Endometrial microvascular endothelial cells (primary cell): ENCODE data around the gene FBXO31. TPM values are rescaled to one million over a fixed set of nuclear protein-coding genes. Genes with fewer than 3 reads are reported as not detected.

Experiments used
- in situ Hi-C: cut with HindIII; loops from 2 replicates; pipeline ENCODE4 v1.10.0; 2017; ENCODE audit warnings: low sequenced_read_pairs, low pct_unique_long_range_greater_than_20kb; ENCODE audit errors: inconsistent ontology term
- total RNA-seq: library from RNA; depleted of rRNA; stranded (reverse); fragments of >200 nt; gene quantifications from one replicate; pipeline ENCODE4 v1.2.3, GENCODE V29; 2015; ENCODE audit errors: inconsistent ontology term

Gene FBXO31, protein sequence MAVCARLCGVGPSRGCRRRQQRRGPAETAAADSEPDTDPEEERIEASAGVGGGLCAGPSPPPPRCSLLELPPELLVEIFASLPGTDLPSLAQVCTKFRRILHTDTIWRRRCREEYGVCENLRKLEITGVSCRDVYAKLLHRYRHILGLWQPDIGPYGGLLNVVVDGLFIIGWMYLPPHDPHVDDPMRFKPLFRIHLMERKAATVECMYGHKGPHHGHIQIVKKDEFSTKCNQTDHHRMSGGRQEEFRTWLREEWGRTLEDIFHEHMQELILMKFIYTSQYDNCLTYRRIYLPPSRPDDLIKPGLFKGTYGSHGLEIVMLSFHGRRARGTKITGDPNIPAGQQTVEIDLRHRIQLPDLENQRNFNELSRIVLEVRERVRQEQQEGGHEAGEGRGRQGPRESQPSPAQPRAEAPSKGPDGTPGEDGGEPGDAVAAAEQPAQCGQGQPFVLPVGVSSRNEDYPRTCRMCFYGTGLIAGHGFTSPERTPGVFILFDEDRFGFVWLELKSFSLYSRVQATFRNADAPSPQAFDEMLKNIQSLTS
- total RNA-seq: 25.2 TPM

DNA sequence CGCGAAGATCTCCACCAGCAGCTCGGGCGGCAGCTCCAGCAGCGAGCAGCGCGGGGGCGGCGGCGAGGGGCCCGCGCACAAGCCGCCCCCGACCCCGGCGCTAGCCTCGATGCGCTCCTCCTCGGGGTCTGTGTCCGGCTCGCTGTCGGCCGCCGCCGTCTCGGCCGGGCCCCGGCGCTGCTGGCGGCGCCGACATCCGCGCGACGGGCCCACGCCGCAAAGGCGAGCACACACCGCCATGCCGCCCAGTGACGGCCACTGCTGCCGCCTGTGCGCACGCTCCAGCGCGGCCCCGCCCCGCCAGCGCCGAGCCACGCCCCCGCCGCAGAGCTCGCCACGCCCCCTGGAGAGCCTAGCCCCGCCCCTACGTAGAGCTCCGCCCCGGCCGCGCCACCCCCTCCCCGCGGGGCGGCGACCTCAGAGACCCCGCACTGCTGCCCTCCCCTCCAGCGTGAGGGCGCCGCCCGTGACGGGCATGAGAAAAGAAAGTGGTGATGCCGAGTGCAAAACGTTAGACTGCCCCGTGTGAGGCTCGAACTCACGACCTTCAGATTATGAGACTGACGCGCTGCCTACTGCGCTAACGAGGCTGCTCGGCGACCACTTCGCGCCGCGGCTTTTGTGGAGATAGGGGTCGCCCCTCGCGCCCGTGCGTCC is at the start of gene FBXO31:
TSS of gene FBXO31 (minus strand) at position 272 of the 657 bp plus-strand sequence. CDS start at position 240, 32 bp downstream.
- in situ Hi-C loops: no loop called here

- in situ Hi-C loops: no loop called here
Observed at GRCh38 chr16:87432330-87432915, 48.8 kb upstream of the FBXO31 start.

- in situ Hi-C loops: no loop called here
Observed at GRCh38 chr16:87431926-87432325, 48.4 kb upstream of the FBXO31 start.

DNA sequence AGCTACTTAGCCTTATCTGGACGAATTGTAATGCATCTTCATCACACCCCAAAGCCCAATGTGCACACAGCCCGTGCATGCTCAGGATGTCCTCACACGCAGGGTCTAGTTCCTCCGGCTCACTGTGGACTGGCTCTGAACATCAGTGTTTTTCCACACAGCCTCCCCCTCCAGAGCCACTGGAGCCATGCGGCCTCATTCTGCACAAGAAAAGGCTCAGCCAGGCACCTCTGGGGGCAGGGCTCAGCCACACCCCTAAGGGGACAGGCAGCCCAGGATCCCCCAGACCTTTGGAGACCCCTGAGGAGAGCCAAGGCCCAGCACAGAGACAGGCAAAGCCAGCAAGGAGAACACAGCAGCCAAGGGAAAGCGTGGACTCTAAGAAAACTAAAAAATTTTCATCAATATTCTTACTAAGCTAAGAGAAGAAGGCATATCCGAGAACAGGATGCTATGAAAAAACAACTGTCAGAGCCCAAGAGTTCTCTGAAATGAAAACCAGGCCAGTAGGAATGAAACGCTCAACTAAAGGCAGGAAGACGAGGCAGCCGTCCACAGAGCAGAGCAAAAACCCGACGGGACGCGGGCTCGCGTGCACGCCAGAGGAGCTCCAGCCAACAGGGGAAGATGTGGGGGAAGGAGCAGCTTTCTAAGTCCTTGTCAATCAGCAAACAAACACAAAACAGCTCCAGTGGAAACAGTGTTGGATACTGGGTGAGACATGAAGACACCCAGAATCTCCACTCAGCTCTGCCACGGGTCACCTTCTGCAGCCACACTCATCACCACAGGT is 43.0 kb upstream of the FBXO31 start:
- in situ Hi-C loops: no loop called here

- in situ Hi-C loops: no loop called here
Observed at GRCh38 chr16:87425941-87426340, 42.4 kb upstream of the FBXO31 start.

- in situ Hi-C loops: no loop called here
Observed at GRCh38 chr16:87424266-87424665, 40.7 kb upstream of the FBXO31 start.

DNA sequence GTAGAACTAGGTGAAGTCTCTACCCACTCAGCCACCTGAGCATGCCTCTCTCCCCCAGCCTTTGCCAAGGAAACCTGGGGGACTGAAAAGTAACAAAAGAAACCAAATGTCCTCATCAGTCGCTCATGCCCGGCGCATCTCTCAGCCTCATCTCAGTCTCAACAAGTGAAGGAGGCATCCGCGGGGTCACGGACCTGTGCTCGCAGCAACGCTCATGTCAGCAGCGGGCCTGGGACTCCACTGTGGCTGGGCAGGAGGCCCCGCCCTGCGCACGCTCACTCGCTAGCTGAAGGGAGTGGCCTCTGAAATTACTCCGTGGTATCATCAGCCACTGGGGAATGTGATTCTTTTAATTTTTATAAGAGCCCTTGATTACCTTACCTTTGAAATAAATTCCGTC is 39.9 kb upstream of the FBXO31 start:
- in situ Hi-C loops: no loop called here

- in situ Hi-C loops: no loop called here
Observed at GRCh38 chr16:87422106-87422505, 38.5 kb upstream of the FBXO31 start.

DNA sequence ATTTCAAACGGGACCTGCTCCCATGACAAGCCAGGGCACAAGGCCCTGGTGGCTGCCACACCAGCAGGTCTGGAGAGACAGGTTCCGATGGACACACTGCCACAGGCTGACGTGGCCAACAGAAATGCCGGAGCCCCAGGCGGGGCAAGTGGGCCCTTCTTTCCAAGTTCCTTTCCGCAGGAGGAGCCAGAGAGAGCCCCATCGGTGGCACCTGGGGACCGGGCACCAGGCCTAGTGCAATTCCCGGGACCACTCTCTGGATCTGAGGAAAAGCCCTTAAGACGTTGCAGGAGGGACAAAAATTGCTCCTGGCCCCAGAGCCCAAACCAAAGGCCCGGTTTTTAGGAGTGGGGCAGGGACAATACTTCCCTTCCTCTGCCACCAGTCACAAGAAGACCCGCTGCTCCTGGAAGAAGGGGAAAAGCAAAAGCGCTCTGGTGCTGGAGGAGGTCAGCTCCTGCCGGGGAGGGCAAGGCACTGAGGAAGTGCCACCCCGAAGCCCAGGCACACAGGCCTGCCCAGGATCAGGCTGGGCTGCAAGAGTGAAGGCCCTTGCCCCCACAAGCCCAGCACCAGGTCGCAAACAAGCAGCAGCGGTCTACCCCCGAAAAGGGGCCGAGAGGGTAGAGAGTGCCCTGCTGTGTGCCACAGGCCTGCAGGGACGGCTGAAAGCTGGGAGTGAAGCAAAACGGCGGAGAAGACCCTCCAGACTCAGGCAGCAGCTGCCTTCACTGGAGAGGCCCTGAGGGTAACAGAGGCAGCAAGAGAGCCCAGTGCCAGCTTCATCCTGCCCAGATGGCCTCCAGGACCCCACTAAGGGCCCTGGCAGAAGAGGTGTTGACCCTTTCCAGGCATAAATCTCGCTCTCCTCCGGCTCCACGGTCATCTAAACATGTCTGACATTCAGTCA is 37.7 kb upstream of the FBXO31 start:
- in situ Hi-C loops: no loop called here

- in situ Hi-C loops: no loop called here
Observed at GRCh38 chr16:87420026-87421002, 36.7 kb upstream of the FBXO31 start.

GRCh38 chr16:87418644-87419043 is 35.1 kb upstream of the FBXO31 start:
- in situ Hi-C loops: no loop called here

DNA sequence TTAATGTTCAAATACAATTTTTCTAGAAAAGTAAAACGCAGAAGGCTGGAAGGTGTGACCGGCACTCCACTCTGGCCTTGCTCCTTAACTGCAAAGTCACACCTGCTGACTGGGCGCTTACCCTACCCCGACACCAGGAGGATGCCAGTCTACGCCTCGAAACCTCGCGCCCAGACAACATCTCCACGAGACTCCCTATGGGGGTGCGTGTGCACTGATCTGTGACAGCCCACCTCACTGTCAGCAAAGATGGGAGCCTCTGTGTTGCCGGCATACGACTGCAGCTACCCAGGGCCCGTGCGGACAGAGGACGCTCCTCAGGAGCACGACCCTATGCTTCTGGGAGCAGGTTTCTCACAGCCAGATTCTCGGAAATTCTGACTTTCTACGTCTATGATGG is 34.6 kb upstream of the FBXO31 start:
- in situ Hi-C loops: no loop called here

DNA sequence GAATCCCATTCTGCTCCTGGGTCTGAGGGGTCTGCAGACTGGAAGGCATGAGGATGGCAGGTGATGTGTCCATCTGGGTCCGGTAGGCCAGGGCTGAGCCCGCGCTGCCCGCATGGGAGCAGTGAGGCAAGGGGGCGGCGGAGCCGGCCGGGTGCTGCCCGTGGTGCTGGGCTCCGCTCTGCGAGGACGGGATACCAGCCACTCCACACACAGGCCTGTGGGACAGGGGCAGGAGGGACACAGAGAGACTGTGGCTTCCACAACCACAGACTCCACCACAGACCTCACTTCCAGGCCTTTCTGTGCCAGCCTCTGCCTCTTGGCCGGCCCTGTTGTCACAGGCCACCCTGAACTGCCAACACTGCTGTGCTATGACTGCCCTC is 33.9 kb upstream of the FBXO31 start:
- in situ Hi-C loops: no loop called here

DNA sequence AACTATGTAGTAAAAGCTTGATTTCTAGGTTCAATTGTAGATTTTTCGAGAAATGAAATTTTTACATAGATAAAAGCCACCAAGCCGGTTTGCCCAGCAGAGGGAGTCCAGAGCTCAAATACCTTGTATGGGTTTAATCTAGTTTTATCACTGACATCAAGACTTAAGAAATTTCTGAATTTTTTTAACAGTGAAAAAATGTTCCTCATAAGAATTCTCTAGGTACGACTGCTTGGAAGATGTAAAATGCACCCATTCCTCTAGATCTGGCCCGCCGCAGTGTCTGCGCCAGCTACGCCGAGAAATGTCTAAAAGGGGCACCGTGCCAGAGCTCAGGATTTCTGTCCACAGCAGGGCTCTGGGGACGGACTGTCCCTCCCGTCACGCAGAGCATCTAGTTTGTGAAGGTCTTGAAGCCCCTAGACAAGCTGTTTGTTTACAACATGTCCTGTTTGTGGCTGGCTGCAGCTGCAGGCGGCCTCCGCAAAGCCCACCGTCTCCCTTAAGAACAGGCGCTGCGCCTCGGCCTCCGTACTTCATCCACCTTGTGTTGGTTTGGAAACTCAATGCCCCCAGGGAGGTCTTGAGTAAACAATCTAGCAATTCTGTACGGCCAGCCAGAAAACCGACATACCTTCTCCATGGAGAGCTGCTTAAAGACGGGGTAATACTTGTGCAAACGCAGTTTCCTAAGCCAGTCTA is 33.4 kb upstream of the FBXO31 start:
- in situ Hi-C loops: no loop called here

DNA sequence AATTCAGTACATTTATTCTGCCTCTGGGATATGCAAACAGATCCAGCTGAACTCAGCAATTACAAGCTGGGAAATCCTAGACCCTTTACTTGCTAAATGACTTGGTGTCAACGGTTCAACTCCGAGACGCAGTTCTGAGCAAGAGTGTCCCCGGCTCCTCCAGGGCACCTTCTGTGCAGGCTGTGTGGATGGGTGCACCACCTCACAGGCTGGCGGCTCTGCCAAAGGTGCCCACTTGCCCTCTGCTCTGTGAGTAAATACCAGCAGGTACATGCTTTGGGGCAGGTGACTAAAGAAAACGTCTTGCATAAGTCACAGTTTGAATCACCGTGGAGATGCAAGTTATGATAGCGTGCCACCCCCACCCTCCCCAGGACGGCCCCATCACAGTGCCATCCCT is 31.9 kb upstream of the FBXO31 start:
- in situ Hi-C loops: no loop called here

DNA sequence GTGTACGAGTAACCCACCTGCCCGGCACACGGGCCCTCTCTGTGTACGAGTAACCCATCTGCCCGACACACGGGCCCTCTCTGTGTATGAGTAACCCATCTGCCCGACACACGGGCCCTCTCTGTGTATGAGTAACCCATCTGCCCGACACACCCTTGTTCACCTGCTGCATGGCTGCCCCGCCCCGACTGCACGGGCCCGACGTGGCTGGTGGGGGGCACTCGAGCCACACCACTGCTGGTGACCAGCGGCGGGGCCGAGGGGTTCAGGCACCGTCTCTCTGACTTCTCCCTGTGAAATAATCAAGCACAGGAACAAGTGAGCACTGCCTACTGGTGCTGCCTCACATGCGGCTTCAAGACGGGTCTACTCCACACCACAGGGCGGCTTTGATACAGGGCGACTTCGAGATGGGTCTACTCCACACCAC is 30.7 kb upstream of the FBXO31 start:
- in situ Hi-C loops: no loop called here
